ENCODE measurements around the gene P2RY12.

The P2RY12 gene

DNA sequence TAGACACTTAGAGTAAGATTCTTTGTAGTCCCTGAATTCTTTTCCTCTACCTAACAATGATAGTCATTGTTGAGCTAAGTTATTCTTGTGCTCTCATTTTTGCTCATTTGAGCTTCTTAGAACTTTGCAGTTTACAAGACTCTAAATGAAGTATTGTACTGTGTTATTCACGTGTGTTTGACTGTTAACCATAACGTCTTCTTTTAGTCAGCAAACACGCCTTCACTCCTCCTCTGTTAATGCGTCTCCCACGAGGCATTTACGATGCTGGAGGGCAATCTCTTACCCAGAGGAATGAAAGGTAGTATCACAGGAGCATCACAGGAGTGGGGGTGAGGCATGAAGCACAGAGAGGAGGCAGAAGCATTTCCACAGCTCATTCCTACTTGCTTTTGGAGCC is 91.4 kb downstream of the P2RY12 start:
- peak overlapping the region in 1 of 2 experiments; percentile 37 for H3K4ac ChIP-seq (ENCODE audit: low read depth in 1 of 2, low read length in 2 of 2)
- no peak overlapping the region for H2AK5ac ChIP-seq (ENCODE audit: low read length, severe bottlenecking)
- no peak overlapping the region for H3K18ac ChIP-seq (ENCODE audit: low read depth in 1 of 2, low read length in 2 of 2)
- no peak overlapping the region for H3K23ac ChIP-seq (ENCODE audit: low read length in 2 of 2)
- H2BK15ac ChIP-seq (ENCODE audit: low read depth, poor library complexity, severe bottlenecking) = no peak overlapping the region
- no peak overlapping the region for H2BK5ac ChIP-seq (ENCODE audit: low read depth, low read length, poor library complexity, severe bottlenecking)
- H3K4me2 ChIP-seq (ENCODE audit: low read length, poor library complexity, severe bottlenecking) = no peak overlapping the region
- H2AFZ ChIP-seq (ENCODE audit: low read depth, low read length) = no peak overlapping the region
- no peak overlapping the region for H4K91ac ChIP-seq (ENCODE audit: low read length)
- H3K36me3 ChIP-seq (ENCODE audit: control insufficient read depth in 1 of 2, insufficient read depth in 2 of 2, low read depth in 1 of 2, low read length in 2 of 2) = no peaks in the 10 kb centered on the region
- peaks cover 3% of the 10 kb centered on the region for H3K4me1 ChIP-seq (ENCODE audit: control insufficient read depth, insufficient read depth, low read depth, low read length)
- DNase-seq = no peak
- H2BK12ac ChIP-seq (ENCODE audit: low read length in 2 of 2) = peak overlapping the region in 1 of 2 experiments; percentile 52
- H3K27me3 ChIP-seq (ENCODE audit: control insufficient read depth in 1 of 2, insufficient read depth in 1 of 2, low read length in 2 of 2) = no peaks in the 10 kb centered on the region
- H3K79me1 ChIP-seq (replicated peaks; ENCODE audit: low read length, poor library complexity, severe bottlenecking) = no peaks in the 10 kb centered on the region
- no peaks in the 10 kb centered on the region for H3K9me3 ChIP-seq (ENCODE audit: control insufficient read depth, low read length)
- H3K27ac ChIP-seq (ENCODE audit: low read length, poor library complexity, severe bottlenecking) = no peak overlapping the region
- no peak overlapping the region for H2BK120ac ChIP-seq (ENCODE audit: low read depth, low read length)
- no peak overlapping the region for H3K14ac ChIP-seq (ENCODE audit: low read length in 2 of 2)
- 75% methylated on average over 6 of the region's 6 CpGs for WGBS
- H3K9ac ChIP-seq (ENCODE audit: low read length) = no peak overlapping the region
- H3K4me3 ChIP-seq (ENCODE audit: insufficient read depth in 1 of 2, low read depth in 1 of 2, low read length in 2 of 2) = no peak overlapping the region
- no peak overlapping the region for H4K8ac ChIP-seq (ENCODE audit: low read length)

DNA sequence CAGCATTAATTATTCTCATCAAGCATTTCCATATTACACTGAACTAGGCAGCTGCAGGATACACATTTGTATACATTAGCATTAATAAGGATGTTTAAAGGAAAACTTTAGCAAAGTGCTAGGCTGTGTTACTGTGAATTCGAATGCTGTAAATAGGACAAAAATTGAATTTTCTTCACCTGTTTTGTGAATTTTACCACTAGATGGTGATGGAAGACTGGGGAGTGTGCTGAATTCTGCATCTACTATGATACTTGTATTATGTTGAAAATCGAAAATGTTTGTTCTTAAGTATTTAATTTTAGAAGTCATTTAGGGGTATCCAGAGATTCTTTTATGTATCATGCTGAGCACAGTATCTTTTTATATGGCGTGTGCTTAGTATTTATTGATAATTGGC is 93.9 kb downstream of the P2RY12 start:
- Histone ChIP-seq H2AFZ (ENCODE audit: low read depth, low read length) (no peak overlapping the region), H4K91ac (ENCODE audit: low read length) (no peak overlapping the region), H3K27me3 (ENCODE audit: control insufficient read depth in 1 of 2, insufficient read depth in 1 of 2, low read length in 2 of 2) (no peaks in the 10 kb centered on the region), H3K27ac (ENCODE audit: low read length, poor library complexity, severe bottlenecking) (no peak overlapping the region), H3K9me3 (ENCODE audit: control insufficient read depth, low read length) (no peaks in the 10 kb centered on the region), H2BK15ac (ENCODE audit: low read depth, poor library complexity, severe bottlenecking) (no peak overlapping the region), H3K4me2 (ENCODE audit: low read length, poor library complexity, severe bottlenecking) (no peak overlapping the region), H3K23ac (ENCODE audit: low read length in 2 of 2) (no peak overlapping the region), H3K18ac (ENCODE audit: low read depth in 1 of 2, low read length in 2 of 2) (no peak overlapping the region), H3K4me1 (ENCODE audit: control insufficient read depth, insufficient read depth, low read depth, low read length) (peaks cover 3% of the 10 kb centered on the region), H3K36me3 (ENCODE audit: control insufficient read depth in 1 of 2, insufficient read depth in 2 of 2, low read depth in 1 of 2, low read length in 2 of 2) (no peaks in the 10 kb centered on the region), H3K4ac (ENCODE audit: low read depth in 1 of 2, low read length in 2 of 2) (no peak overlapping the region), H3K9ac (ENCODE audit: low read length) (no peak overlapping the region), H3K14ac (ENCODE audit: low read length in 2 of 2) (no peak overlapping the region), H2AK5ac (ENCODE audit: low read length, severe bottlenecking) (no peak overlapping the region), H2BK120ac (ENCODE audit: low read depth, low read length) (no peak overlapping the region), H2BK12ac (ENCODE audit: low read length in 2 of 2) (no peak overlapping the region), H3K4me3 (ENCODE audit: insufficient read depth in 1 of 2, low read depth in 1 of 2, low read length in 2 of 2) (no peak overlapping the region), H4K8ac (ENCODE audit: low read length) (no peak overlapping the region), H3K79me1 (replicated peaks; ENCODE audit: low read length, poor library complexity, severe bottlenecking) (no peaks in the 10 kb centered on the region), H2BK5ac (ENCODE audit: low read depth, low read length, poor library complexity, severe bottlenecking) (no peak overlapping the region)
- DNase-seq = peak; percentile 57
- 66% methylated on average over 3 of the region's 3 CpGs for WGBS

DNA sequence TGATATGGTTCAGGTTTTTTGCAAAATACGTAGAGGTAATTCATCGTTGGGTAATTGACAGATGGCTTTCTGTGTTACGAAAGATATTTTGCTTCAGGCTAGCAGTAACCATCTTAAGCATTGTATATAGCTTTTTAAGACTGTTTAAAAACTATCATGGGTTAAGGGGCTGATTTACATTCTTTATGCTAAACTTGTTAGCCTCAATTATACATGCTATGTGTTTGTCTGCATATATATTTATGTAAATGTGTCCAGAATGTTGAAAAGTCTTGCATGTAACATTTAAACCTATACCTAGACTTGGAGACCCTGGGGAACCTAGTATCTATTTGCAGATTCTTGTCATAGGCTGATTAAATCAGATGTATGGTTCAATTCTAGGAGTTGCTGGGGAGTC is 95.1 kb downstream of the P2RY12 start:
- H3K9ac ChIP-seq (ENCODE audit: low read length) = no peak overlapping the region
- H3K4me3 ChIP-seq (ENCODE audit: insufficient read depth in 1 of 2, low read depth in 1 of 2, low read length in 2 of 2) = no peak overlapping the region
- no peaks in the 10 kb centered on the region for H3K36me3 ChIP-seq (ENCODE audit: control insufficient read depth in 1 of 2, insufficient read depth in 2 of 2, low read depth in 1 of 2, low read length in 2 of 2)
- H2AFZ ChIP-seq (ENCODE audit: low read depth, low read length) = no peak overlapping the region
- no peaks in the 10 kb centered on the region for H3K9me3 ChIP-seq (ENCODE audit: control insufficient read depth, low read length)
- no peak overlapping the region for H3K14ac ChIP-seq (ENCODE audit: low read length in 2 of 2)
- no peaks in the 10 kb centered on the region for H3K27me3 ChIP-seq (ENCODE audit: control insufficient read depth in 1 of 2, insufficient read depth in 1 of 2, low read length in 2 of 2)
- no peak overlapping the region for H2BK120ac ChIP-seq (ENCODE audit: low read depth, low read length)
- DNase-seq = no peak
- H3K4ac ChIP-seq (ENCODE audit: low read depth in 1 of 2, low read length in 2 of 2) = no peak overlapping the region
- no peak overlapping the region for H4K8ac ChIP-seq (ENCODE audit: low read length)
- WGBS = 69% methylated on average over 2 of the region's 3 CpGs
- H3K18ac ChIP-seq (ENCODE audit: low read depth in 1 of 2, low read length in 2 of 2) = no peak overlapping the region
- peaks cover 3% of the 10 kb centered on the region for H3K4me1 ChIP-seq (ENCODE audit: control insufficient read depth, insufficient read depth, low read depth, low read length)
- H3K79me1 ChIP-seq (replicated peaks; ENCODE audit: low read length, poor library complexity, severe bottlenecking) = no peaks in the 10 kb centered on the region
- H2AK5ac ChIP-seq (ENCODE audit: low read length, severe bottlenecking) = no peak overlapping the region
- H3K23ac ChIP-seq (ENCODE audit: low read length in 2 of 2) = no peak overlapping the region
- no peak overlapping the region for H3K27ac ChIP-seq (ENCODE audit: low read length, poor library complexity, severe bottlenecking)
- H4K91ac ChIP-seq (ENCODE audit: low read length) = no peak overlapping the region
- H3K4me2 ChIP-seq (ENCODE audit: low read length, poor library complexity, severe bottlenecking) = no peak overlapping the region
- no peak overlapping the region for H2BK5ac ChIP-seq (ENCODE audit: low read depth, low read length, poor library complexity, severe bottlenecking)
- no peak overlapping the region for H2BK15ac ChIP-seq (ENCODE audit: low read depth, poor library complexity, severe bottlenecking)
- no peak overlapping the region for H2BK12ac ChIP-seq (ENCODE audit: low read length in 2 of 2)
